Measurements from ENCODE around the gene BCAT1.
A peak's percentile ranks its signal among the peaks of the same experiment; 100 is the strongest.

BCAT1 gene, protein sequence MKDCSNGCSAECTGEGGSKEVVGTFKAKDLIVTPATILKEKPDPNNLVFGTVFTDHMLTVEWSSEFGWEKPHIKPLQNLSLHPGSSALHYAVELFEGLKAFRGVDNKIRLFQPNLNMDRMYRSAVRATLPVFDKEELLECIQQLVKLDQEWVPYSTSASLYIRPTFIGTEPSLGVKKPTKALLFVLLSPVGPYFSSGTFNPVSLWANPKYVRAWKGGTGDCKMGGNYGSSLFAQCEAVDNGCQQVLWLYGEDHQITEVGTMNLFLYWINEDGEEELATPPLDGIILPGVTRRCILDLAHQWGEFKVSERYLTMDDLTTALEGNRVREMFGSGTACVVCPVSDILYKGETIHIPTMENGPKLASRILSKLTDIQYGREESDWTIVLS

DNA sequence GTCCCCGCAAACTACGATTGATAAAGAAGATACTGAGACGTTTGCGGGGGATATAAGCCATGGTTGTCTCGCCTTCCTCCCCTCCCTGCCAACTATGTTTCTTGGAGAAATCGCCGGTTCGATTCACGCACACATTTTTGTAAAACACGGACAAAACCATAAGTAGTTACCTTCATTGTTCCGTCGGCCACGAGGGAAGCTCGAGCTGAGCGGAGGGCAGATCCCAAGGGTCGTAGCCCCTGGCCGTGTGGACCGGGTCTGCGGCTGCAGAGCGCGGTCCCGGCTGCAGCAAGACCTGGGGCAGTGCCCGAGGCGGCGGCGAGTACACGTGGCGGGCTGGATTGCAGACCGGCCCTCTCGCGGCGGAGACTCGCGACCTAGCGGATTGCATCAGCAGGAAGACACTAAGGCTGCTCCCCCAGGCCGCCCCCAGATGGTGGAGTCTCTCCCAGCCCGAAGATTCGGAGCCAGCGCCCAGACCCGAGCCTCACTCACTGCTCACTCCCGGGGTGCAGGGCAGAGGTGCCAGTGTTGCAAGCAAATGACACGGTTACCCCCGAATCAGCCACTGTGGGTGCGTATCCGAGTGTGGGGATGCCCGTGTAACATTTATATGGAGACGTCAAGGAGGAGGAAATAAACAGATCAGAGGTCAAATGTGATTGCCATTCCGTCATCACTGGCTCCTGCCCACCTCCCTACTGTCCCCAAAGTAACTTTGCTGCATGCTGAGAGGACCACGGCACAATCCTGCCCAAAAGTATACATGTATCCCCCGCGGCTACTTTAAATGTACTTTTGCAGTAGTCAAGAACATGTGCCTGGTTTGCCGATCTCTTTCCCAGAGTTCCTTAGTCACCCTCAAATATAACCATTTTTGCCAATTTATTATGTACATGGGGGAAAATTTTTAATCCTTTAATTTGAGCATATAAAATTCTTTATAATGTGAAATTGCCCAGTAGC, at the start of gene BCAT1:
Gene BCAT1 (minus strand): TSS at position 345 of the 966 bp plus-strand sequence. CDS start 169 bp downstream, at position 176.
- DNase-seq (ENCODE audit: low read depth in 2 of 2), result peak in 1 of 2 donors; percentile 27

- DNase-seq (ENCODE audit: low read depth in 2 of 2), result no peak
Observed at GRCh38 chr12:24997970-24998582, 49.2 kb upstream of the BCAT1 start.

DNA sequence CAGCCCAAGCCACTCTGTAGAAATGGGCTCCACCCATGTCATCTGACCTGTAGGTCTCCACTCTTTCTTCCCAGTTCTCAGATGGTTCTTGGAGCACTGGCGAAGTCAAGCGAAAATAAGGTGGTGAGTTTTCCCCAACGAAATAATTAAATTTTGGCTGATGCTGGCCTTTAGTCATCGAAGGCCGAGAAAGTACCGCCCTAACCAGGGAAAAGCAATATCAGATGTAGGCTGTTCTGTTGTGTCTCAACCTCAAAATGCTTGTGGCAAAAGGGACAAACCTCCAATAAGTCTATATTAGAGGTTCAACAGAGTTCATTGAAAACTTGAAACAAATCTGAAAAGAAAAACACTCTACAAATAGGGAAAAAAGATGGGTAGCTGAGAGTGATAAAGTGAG, 48.6 kb upstream of the BCAT1 start:
- no peak for DNase-seq (ENCODE audit: low read depth in 2 of 2)

GRCh38 chr12:24996820-24997219, 47.9 kb upstream of the BCAT1 start:
- DNase-seq (ENCODE audit: low read depth in 2 of 2), result no peak

DNA sequence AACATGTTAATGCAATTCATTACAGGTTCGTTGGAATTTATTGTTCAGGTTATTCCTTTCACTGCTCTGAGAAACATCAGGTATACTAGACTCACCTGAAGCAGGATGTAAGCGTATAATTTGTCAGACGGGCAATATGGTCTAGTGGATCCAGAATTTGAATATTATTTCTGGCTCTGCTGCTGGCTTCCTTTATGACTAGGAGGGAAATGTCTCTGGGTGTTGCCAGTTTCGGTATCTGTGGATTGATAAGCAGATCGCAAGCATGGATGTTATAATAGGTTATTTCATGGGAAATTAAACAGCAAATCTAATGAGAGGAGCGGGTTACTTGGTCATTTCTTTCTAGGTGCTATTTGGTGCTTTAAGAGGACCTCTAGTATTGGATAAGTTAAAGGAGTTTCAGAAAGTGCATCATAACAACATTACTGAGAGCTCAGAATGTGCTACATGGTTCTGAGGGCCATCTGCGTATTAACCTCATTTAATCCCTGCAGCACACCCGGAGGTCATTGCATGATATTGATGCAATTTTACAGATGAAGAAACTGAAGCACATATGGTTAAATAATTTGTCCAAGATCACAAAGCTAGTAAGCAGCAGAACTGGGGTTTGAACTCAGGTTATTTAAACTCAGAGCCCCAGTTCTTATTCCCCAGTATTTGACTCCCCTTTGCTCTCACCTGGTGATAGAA, 47.3 kb upstream of the BCAT1 start:
- DNase-seq (ENCODE audit: low read depth in 2 of 2), result no peak

DNA sequence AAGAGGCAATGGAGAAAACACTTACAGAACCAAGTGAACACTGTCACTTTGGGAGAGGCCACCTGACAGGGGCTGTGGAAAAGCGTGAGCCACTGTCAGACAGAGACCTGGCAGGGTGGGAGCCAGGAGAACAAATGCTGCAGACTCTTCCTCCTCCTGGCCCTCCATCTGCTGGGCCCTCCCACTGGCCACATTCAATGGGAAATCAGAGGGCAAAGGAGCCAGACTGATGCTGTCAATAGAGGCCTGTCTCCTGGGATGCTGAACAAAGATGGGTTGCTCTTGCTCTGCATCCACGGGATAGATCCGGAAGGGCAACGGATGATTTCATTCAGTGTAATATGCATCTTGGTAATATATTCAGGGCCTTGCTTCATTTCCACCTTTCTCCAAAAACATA, 44.9 kb upstream of the BCAT1 start:
- DNase-seq (ENCODE audit: low read depth in 2 of 2), result no peak

- no peak for DNase-seq (ENCODE audit: low read depth in 2 of 2)
Observed at GRCh38 chr12:24991209-24992049, 42.5 kb upstream of the BCAT1 start.

DNA sequence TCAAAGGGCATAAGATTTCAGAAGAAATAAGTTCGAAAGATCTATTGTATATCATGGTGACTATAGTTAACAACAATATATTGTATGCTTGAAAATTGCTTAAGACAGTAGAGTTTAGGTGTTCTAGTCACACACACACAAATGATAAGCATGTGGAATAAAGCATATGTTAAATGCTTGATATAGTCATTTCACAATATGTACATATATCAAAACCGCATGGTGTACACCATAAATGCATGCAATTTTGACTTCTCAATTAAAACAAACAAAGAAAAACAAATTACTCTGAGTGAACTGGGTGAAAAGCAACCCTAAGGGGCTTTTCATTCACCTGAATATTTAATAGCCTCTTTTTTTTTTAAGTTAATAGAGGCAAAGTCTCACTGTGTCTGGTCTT, 40.3 kb upstream of the BCAT1 start:
- DNase-seq (ENCODE audit: low read depth in 2 of 2), result no peak

- no peak for DNase-seq (ENCODE audit: low read depth in 2 of 2)
Observed at GRCh38 chr12:24982250-24982649, 33.3 kb upstream of the BCAT1 start.

DNA sequence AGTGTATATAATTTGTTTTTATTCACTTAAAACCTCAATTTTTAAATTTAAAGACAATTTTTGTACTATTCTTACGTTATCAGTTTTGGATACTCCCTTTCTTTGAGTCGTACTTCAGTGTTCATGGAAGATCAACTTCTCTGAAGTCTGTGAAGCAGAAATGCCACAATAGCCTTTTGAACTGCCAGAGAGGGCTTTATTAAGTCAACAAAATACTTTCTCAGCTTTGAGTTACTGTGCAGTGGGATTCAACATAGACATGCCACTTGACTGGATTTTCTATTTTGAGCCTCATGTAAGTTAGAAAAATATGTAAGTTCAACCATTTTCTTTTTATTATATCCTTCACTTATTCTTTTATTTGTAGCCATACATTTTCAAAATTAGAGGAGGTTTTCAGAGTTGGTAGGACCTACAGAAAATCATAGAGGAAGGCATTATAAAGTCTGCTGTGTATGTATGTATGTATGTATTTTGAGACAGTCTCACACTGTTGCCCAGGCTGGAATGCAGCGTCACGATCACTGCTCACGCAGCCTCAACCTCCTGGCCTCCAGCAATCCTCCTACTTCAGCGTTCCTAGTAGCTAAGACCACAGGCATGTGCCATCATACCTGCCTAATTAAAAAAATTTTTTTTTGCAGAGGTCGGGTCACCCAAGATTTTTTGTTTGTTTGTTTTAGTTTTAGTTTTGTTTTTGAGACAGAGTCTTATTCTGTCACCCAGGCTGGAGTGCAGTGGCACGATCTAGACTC, 31.3 kb upstream of the BCAT1 start:
- no peak for DNase-seq (ENCODE audit: low read depth in 2 of 2)

DNA sequence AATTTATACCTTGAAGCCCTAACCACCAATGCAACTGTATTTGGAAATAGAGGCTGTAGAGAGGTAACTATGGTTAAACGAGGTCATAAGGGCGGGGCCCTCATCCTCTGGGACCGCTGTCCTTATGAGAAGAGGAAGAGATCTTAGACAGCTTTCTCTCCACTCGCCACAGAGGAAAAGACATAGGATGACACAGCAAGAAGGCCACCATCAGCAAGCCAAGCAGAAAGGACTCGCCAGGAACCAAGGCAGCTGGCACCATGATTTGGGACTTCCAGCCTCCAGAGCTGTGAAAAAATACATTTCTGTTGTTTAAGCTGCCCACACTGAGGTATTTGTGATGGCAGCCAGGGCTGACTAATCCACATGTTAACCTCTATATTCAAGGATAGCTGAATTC, 30.4 kb upstream of the BCAT1 start:
- no peak for DNase-seq (ENCODE audit: low read depth in 2 of 2)

- no peak for DNase-seq (ENCODE audit: low read depth in 2 of 2)
Observed at GRCh38 chr12:24977711-24978110, 28.8 kb upstream of the BCAT1 start.

DNA sequence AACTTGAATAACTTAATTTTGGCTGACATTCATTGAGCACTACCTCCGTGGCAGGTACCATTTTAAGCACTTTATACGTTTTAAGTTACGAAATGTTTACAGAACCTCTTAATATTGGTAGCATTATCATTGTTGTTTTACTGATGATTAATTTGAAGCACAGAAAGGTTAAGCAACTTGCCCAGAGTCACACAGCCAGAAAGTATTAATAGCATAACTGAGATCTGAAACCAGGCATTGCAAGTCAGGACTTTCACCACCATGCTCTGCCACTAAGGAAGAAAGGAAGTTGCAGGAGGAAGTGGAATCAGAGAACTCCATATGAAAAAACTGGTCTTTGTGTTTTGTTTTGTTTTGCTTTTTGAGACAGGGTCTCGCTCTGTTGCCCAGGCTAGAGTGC, 28.2 kb upstream of the BCAT1 start:
- no peak for DNase-seq (ENCODE audit: low read depth in 2 of 2)

DNA sequence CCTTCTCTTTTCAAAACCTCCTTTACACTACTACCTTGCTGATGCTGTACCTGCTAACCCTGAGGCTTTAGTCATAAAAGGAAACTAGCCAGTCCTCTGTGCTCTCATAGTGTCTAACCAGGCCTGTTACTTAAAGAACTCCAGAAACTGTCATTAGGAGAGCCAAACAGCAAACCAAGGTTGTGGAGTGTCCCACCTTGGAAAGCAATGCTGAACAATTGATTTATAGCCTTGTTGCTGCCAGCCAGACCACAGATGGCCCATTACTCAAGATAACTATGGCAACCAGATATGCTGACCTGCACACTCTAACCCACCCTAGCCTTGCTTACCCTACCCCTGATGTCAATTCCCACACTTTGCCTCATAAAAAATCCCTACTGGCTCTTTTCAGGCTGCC, 26.5 kb upstream of the BCAT1 start:
- DNase-seq (ENCODE audit: low read depth in 2 of 2), result no peak

- DNase-seq (ENCODE audit: low read depth in 2 of 2), result no peak
Observed at GRCh38 chr12:24974216-24974615, 25.3 kb upstream of the BCAT1 start.

GRCh38 chr12:24972078-24972477, 23.2 kb upstream of the BCAT1 start:
- DNase-seq (ENCODE audit: low read depth in 2 of 2), result no peak

- DNase-seq (ENCODE audit: low read depth in 2 of 2), result no peak
Observed at GRCh38 chr12:24970177-24970576, 21.3 kb upstream of the BCAT1 start.

- no peak for DNase-seq (ENCODE audit: low read depth in 2 of 2)
Observed at GRCh38 chr12:24966951-24967564, 18.2 kb upstream of the BCAT1 start.

- no peak for DNase-seq (ENCODE audit: low read depth in 2 of 2)
Observed at GRCh38 chr12:24964342-24964741, 15.4 kb upstream of the BCAT1 start.
